SU-DHL-6 (cell line): ENCODE measurements around the gene INO80D.
A peak's percentile ranks its signal among the peaks of the same experiment; 100 is the strongest.

Source experiments
- H2AFZ ChIP-seq: fragments of 200-600 bp; sonication (generic); 2 replicates; pipeline ENCODE4 v1.6.1; 2014; ENCODE audit warnings: low read depth, mild to moderate bottlenecking, moderate library complexity, mixed read lengths, antibody characterized with exemption, low read length; ENCODE audit not compliant: severe bottlenecking
- H3F3A ChIP-seq: fragments of 200-600 bp; shearing (Covaris generic); 2 replicates; pipeline ENCODE4 v1.6.0; 2016; ENCODE audit warnings: antibody characterized with exemption, mild to moderate bottlenecking; ENCODE audit not compliant: insufficient read depth
- H3K27ac ChIP-seq: fragments of 200-600 bp; sonication (generic); 2 replicates; pipeline ENCODE4 v1.5.1; 2016; ENCODE audit warnings: low read depth, mild to moderate bottlenecking, low read length, moderate library complexity, mixed read lengths
- H3K27me3 ChIP-seq: fragments of 200-600 bp; sonication (generic), shearing (Covaris generic); 2 replicates; pipeline ENCODE4 v1.6.0; 2014; ENCODE audit warnings: mild to moderate bottlenecking, low read length
- H3K36me3 ChIP-seq: fragments of 200-600 bp; sonication (generic); 2 replicates; pipeline ENCODE4 v1.6.1; 2014; ENCODE audit warnings: mild to moderate bottlenecking, low read length, mixed read lengths
- H3K4me2 ChIP-seq: fragments of 300-600, 200-600 bp; shearing (Covaris generic), sonication (generic); 2 replicates; pipeline ENCODE4 v1.6.0; 2014; ENCODE audit warnings: low read length, low read depth, mild to moderate bottlenecking; ENCODE audit not compliant: poor library complexity, severe bottlenecking
- H3K4me3 ChIP-seq: fragments of 200-600 bp; sonication (generic); 2 replicates; pipeline ENCODE4 v1.5.1; 2014; ENCODE audit warnings: antibody characterized with exemption, low read length, mild to moderate bottlenecking, mixed read lengths; ENCODE audit not compliant: insufficient read depth, poor library complexity, severe bottlenecking
- H3K79me2 ChIP-seq: fragments of 200-600 bp; sonication (generic); 2 replicates; pipeline ENCODE4 v1.6.1; 2014; ENCODE audit warnings: mild to moderate bottlenecking, low read length, moderate library complexity; ENCODE audit not compliant: insufficient read depth
- H3K9ac ChIP-seq: fragments of 200-600 bp; sonication (generic); 2 replicates; pipeline ENCODE4 v1.7.0; 2014; ENCODE audit warnings: mild to moderate bottlenecking, low read length
- H3K9me2 ChIP-seq: fragments of 200-600 bp; sonication (generic); replicated peaks from 2 replicates; pipeline ENCODE4 v1.6.1; 2014; ENCODE audit warnings: low read length; ENCODE audit not compliant: insufficient read depth
- H3K9me3 ChIP-seq: fragments of 200-600 bp; sonication (generic); 2 replicates; pipeline ENCODE4 v1.6.1; 2014; ENCODE audit warnings: low read length, mixed read lengths; ENCODE audit not compliant: insufficient read depth
- H4K20me1 ChIP-seq: fragments of 200-600 bp; sonication (generic); 2 replicates; pipeline ENCODE4 v1.6.1; 2014; ENCODE audit warnings: low read depth, mild to moderate bottlenecking, antibody characterized with exemption, low read length, moderate library complexity, mixed read lengths
- EZH2phosphoT487 ChIP-seq: fragments of 200-600 bp; sonication (generic), shearing (Covaris generic); conservative IDR thresholded peaks from 2 replicates; pipeline ENCODE4 v1.6.1; 2018; ENCODE audit warnings: mild to moderate bottlenecking, antibody characterized with exemption, low read length, moderate library complexity, mixed read lengths
- TF ChIP-seq, protein P1 (sequence below): fragments of 200-600 bp; sonication (generic); IDR thresholded peaks from one replicate; pipeline ENCODE4 v1.5.1; 2017; ENCODE audit warnings: antibody characterized with exemption, mild to moderate bottlenecking, low read length, moderate library complexity; ENCODE audit not compliant: insufficient read depth, poor library complexity, severe bottlenecking

The INO80D gene

GRCh38 chr2:206011018-206011614 lies 74.9 kb downstream of the INO80D start:
- H4K20me1 ChIP-seq: no peaks in the 10 kb centered on the region
- H3F3A ChIP-seq: 0 out of 2 replicates have a peak, but pooled peaks cover 3% of the 10 kb centered on the region
- no peaks in the 10 kb centered on the region for H3K79me2 ChIP-seq
- H3K9ac ChIP-seq: no peak overlapping the region
- no peak overlapping the region for H2AFZ ChIP-seq
- peaks cover 11% of the 10 kb centered on the region; the same call in 1 of the 2 replicates for H3K36me3 ChIP-seq
- no peak overlapping the region for H3K4me2 ChIP-seq
- peaks cover 6% of the 10 kb centered on the region; the same call in 1 of the 2 replicates for H3K9me3 ChIP-seq
- no peaks in the 10 kb centered on the region for H3K9me2 ChIP-seq
- H3K27ac ChIP-seq: no peak overlapping the region
- H3K27me3 ChIP-seq: no peaks in the 10 kb centered on the region
- TF ChIP-seq, protein P1, sequence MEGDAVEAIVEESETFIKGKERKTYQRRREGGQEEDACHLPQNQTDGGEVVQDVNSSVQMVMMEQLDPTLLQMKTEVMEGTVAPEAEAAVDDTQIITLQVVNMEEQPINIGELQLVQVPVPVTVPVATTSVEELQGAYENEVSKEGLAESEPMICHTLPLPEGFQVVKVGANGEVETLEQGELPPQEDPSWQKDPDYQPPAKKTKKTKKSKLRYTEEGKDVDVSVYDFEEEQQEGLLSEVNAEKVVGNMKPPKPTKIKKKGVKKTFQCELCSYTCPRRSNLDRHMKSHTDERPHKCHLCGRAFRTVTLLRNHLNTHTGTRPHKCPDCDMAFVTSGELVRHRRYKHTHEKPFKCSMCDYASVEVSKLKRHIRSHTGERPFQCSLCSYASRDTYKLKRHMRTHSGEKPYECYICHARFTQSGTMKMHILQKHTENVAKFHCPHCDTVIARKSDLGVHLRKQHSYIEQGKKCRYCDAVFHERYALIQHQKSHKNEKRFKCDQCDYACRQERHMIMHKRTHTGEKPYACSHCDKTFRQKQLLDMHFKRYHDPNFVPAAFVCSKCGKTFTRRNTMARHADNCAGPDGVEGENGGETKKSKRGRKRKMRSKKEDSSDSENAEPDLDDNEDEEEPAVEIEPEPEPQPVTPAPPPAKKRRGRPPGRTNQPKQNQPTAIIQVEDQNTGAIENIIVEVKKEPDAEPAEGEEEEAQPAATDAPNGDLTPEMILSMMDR: no peak
- TF ChIP-seq EZH2phosphoT487: no peak
- no peak overlapping the region for H3K4me3 ChIP-seq

DNA sequence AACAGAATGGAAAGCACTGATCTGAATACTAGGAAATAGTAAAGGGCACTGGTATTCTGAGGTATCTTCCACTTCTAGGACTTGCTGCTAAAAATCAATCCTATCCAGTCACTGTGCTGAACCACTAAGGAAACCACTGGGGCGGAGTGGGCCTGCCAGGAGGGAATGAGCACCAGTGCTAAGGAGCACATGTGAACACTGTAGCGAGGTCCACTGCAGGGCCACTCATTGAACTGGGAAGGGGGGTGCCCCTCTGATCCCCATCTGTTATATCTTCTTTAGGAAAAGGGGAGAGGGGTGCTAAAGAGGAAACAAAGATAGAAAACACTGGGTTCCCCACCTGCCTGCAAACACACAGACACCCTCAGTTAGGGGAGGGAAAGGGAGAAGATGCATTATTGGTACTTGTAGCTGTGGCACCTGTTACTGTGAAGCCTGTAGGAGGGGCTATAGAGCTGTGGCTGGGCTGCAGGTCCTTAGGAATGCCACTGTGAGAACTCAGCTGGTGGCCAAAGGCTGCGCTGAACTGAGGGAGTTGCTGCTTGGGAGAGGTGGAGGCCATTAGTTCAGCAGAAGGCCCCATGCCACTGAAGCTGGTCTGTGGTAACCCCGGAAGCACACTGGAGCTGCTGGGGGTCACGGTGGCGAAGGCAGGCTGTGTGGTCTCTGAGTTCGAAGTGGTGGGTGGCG lies 81.8 kb downstream of the INO80D start:
- Histone ChIP-seq H3K9me2 (no peaks in the 10 kb centered on the region), H3K4me3 (no peak overlapping the region), H3K27ac (no peak overlapping the region), H2AFZ (no peak overlapping the region), H4K20me1 (no peaks in the 10 kb centered on the region), H3K27me3 (no peaks in the 10 kb centered on the region), H3K79me2 (no peaks in the 10 kb centered on the region), H3K36me3 (peaks cover 11% of the 10 kb centered on the region; the same call in 1 of the 2 replicates), H3K4me2 (no peak overlapping the region), H3F3A (no peaks in the 10 kb centered on the region; the same call in 1 of the 2 replicates), H3K9me3 (no peaks in the 10 kb centered on the region), H3K9ac (no peak overlapping the region)
- no peak for TF ChIP-seq EZH2phosphoT487
- TF ChIP-seq, protein P1: peak; percentile 36

- TF ChIP-seq, protein P1: no peak
- TF ChIP-seq EZH2phosphoT487: no peak
- H3K36me3 ChIP-seq: peaks cover 10% of the 10 kb centered on the region; the same call in 1 of the 2 replicates
- H3K9ac ChIP-seq: no peak overlapping the region
- no peaks in the 10 kb centered on the region for H3K79me2 ChIP-seq
- H3K27ac ChIP-seq: no peak overlapping the region
- H3F3A ChIP-seq: no peaks in the 10 kb centered on the region; the same call in 1 of the 2 replicates
- no peak overlapping the region for H3K4me2 ChIP-seq
- H3K27me3 ChIP-seq: no peaks in the 10 kb centered on the region
- no peak overlapping the region for H3K4me3 ChIP-seq
- no peaks in the 10 kb centered on the region for H3K9me2 ChIP-seq
- H3K9me3 ChIP-seq: no peaks in the 10 kb centered on the region
- no peak overlapping the region for H2AFZ ChIP-seq
- H4K20me1 ChIP-seq: no peaks in the 10 kb centered on the region
These were observed 83.5 kb downstream of the INO80D start for GRCh38 chr2:206002440-206002839.
